ENCODE data around the gene DCAF5. TPM values are rescaled to one million over a fixed set of nuclear protein-coding genes. Genes with fewer than 3 reads are reported as not detected.
A peak's percentile ranks its signal among the peaks of the same experiment; 100 is the strongest.

The DCAF5 gene
- total and polyA plus RNA-seq, 12 donors: 14.1 to 63.1 (median 57.4) TPM

DNA sequence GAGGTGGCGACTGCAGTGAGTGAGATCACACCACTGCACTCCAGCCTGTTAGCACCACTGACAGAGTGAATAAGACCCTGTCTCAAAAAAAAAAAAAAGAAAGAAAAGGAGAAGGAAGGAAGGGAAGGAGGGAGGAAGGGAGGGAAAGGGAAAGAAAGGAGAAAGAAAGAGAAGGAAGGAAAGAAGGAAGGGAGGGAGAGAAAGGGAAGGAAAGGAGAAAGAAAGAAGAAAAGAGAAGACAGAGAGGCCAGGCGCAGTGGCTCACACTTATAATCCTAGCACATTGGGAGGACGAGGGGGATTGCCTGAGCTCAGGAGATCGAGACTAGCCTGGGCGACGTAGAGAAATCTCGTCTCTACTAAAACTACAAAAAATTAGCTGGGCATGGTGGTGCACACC is 13.2 kb downstream of the DCAF5 start:
- H3K4me3 ChIP-seq: no peak overlapping the region
- no peak for DNase-seq
- H3K36me3 ChIP-seq: peaks cover 0 to 41% (median 0%) of the 10 kb centered on the region in 9 donors
- peaks cover 0 to 50% (median 37%) of the 10 kb centered on the region in 9 donors for H3K4me1 ChIP-seq
- no peaks in the 10 kb centered on the region for H3K27me3 ChIP-seq
- no peak overlapping the region for H3K27ac ChIP-seq
- intact Hi-C loops (cut with DNase I): loop anchor here in 5 of 10 donors (5.0 to 10.0 kb wide), 5 partner anchors 73 to 325 kb away; no protein-coding TSS in a partner anchor
- TF ChIP-seq, protein P1, sequence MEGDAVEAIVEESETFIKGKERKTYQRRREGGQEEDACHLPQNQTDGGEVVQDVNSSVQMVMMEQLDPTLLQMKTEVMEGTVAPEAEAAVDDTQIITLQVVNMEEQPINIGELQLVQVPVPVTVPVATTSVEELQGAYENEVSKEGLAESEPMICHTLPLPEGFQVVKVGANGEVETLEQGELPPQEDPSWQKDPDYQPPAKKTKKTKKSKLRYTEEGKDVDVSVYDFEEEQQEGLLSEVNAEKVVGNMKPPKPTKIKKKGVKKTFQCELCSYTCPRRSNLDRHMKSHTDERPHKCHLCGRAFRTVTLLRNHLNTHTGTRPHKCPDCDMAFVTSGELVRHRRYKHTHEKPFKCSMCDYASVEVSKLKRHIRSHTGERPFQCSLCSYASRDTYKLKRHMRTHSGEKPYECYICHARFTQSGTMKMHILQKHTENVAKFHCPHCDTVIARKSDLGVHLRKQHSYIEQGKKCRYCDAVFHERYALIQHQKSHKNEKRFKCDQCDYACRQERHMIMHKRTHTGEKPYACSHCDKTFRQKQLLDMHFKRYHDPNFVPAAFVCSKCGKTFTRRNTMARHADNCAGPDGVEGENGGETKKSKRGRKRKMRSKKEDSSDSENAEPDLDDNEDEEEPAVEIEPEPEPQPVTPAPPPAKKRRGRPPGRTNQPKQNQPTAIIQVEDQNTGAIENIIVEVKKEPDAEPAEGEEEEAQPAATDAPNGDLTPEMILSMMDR (IDR thresholded peaks at IDR 0.05): no peak
- no peak for ATAC-seq
- H3K9me3 ChIP-seq: no peaks in the 10 kb centered on the region
- WGBS, 2 donors: 78 to 80% methylated on average over 7 of the region's 7 CpGs

DNA sequence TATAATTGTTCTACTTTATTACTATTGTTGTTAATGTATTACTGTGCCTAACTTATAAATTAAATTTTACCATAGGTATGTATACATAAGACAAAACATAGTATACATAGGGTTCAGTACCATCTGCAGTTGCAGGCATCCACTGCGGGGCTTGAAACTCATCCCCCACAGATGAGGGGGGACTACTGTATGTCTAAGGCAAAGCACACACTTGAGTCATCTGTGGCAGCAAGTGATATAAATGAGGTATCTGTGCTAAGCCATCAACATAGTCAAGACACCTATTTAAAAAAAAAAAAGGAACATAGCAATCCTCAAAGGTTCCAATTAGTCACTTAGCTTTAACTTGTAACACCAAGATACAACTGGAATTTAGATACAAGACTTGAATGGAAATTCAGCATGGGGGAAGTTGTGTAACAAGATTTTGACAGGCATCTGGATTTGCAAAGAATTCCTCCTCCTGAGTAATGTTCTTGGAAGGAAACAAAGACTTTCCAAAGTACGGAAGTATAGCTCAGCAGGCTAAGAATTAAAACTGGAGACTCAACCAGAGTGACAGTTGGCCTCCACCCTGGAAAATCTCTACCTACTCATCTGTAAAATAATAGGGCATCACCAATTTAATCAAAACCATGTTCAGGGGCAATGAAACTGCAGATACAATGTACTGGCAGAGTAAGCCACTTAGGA is 14.9 kb downstream of the DCAF5 start:
- H3K27me3 ChIP-seq: no peaks in the 10 kb centered on the region
- H3K9me3 ChIP-seq: no peaks in the 10 kb centered on the region
- TF ChIP-seq, protein P1 (IDR thresholded peaks at IDR 0.05): no peak
- DNase-seq: no peak
- peaks cover 0 to 31% (median 0%) of the 10 kb centered on the region in 9 donors for H3K36me3 ChIP-seq
- H3K4me1 ChIP-seq: peaks cover 5 to 63% (median 43%) of the 10 kb centered on the region in 9 donors
- intact Hi-C loops (cut with DNase I): loop anchor here in 3 of 10 donors (5.0 to 10.0 kb wide), 4 partner anchors 74 to 327 kb away; no protein-coding TSS in a partner anchor
- WGBS, 2 donors: 48 to 53% methylated on average over 2 of the region's 2 CpGs
- H3K27ac ChIP-seq: peak overlapping the region in 7 of 10 donors; percentile 2 to 70 (median 24)
- no peak overlapping the region for H3K4me3 ChIP-seq
- ATAC-seq: peak in 7 of 8 donors; percentile 35 to 84 (median 63)

DNA sequence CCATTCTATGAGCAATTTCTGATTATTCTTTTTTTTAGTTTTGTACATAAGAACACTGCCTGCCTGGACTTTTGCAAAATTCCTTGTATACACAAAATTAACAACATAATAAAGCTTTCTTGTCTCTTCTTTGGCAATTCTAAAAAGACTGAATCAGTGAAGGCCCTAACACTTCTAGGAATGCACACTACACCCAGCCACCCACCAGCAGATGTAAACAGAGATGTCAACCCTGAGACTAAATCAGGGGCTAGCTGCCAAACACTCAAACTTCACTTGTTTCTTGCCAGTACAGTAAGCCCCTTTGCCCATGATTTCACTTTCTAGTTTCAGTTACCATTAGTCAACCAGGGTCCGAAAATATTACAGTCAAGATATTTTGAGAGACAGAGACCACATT is 15.5 kb downstream of the DCAF5 start:
- peak overlapping the region in 5 of 10 donors; percentile 23 to 50 (median 30) for H3K27ac ChIP-seq
- TF ChIP-seq, protein P1 (IDR thresholded peaks at IDR 0.05): no peak
- ATAC-seq (no peak), DNase-seq (no peak)
- peaks cover 0 to 25% (median 0%) of the 10 kb centered on the region in 9 donors for H3K36me3 ChIP-seq
- no peaks in the 10 kb centered on the region for H3K27me3 ChIP-seq
- intact Hi-C loops (cut with DNase I): loop anchor here in 3 of 10 donors (5.0 to 10.0 kb wide), 4 partner anchors 75 to 327 kb away; no protein-coding TSS in a partner anchor
- 78 to 93% methylated on average over 1 of the region's 1 CpG for WGBS, 2 donors
- peaks cover 6 to 63% (median 43%) of the 10 kb centered on the region in 9 donors for H3K4me1 ChIP-seq
- no peak overlapping the region for H3K4me3 ChIP-seq
- no peaks in the 10 kb centered on the region for H3K9me3 ChIP-seq

DNA sequence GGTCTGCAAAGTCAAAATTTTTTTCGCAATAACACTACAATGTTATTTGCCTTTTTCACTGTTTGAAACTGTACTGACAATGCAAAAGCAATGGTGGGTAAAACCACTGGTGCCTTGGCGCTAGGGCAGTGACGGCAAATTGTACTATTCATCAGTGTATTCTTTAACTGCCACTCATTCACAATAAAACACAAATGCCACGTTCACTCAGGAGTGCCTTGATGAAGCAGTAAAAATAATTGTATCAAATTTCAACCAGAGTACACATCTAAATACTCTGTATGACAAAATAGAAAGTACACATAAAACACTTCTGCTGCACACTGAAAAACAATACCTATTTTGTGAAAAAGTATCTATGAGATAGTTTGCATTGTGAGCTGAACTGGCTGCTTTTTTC is 17.8 kb downstream of the DCAF5 start:
- Histone ChIP-seq H3K27ac (no peak overlapping the region), H3K4me1 (peaks cover 6 to 72% (median 60%) of the 10 kb centered on the region in 9 donors), H3K9me3 (no peaks in the 10 kb centered on the region), H3K36me3 (peaks cover 0 to 19% (median 0%) of the 10 kb centered on the region in 9 donors), H3K4me3 (no peak overlapping the region), H3K27me3 (no peaks in the 10 kb centered on the region)
- intact Hi-C loops (cut with DNase I): loop anchor here in 3 of 10 donors (5.0 to 10.0 kb wide), 4 partner anchors 77 to 330 kb away; no protein-coding TSS in a partner anchor
- DNase-seq: no peak
- no peak for ATAC-seq
- TF ChIP-seq, protein P1 (IDR thresholded peaks at IDR 0.05): no peak
- WGBS, 2 donors: 84 to 86% methylated on average over 4 of the region's 4 CpGs
